Cortex of kidney (tissue), 1 donor: ENCODE data around the gene SLCO2A1.
"Not testable (repeated sequence)": the region's sequence is repeated elsewhere in the genome, so short reads cannot be mapped to it uniquely, and the experiment has no call there.

Experiments
- DNase-seq: peaks from one replicate; lab custom pipeline; 2025; lab: John Stamatoyannopoulos, UW

The SLCO2A1 gene

GRCh38 chr3:134029734-134030378, at the start of gene SLCO2A1:
SLCO2A1 (minus strand) TSS chr3:134029925; CDS start chr3:134029802, 123 bp downstream.
- no peak for DNase-seq

- DNase-seq: no peak
Observed at GRCh38 chr3:134079111-134079547, 49.4 kb upstream of the SLCO2A1 start.

GRCh38 chr3:134078169-134078831, 48.6 kb upstream of the SLCO2A1 start:
- DNase-seq: no peak

- no peak for DNase-seq
Observed at GRCh38 chr3:134077649-134078161, 48.0 kb upstream of the SLCO2A1 start.

- DNase-seq: no peak
Observed at GRCh38 chr3:134076851-134077250, 47.1 kb upstream of the SLCO2A1 start.

- no peak for DNase-seq
Observed at GRCh38 chr3:134075846-134076245, 46.1 kb upstream of the SLCO2A1 start.

- DNase-seq: no peak
Observed at GRCh38 chr3:134075568-134075825, 45.8 kb upstream of the SLCO2A1 start.

GRCh38 chr3:134074790-134075567, 45.3 kb upstream of the SLCO2A1 start:
- no peak for DNase-seq

GRCh38 chr3:134074001-134074789, 44.5 kb upstream of the SLCO2A1 start:
- no peak for DNase-seq

- no peak for DNase-seq
Observed at GRCh38 chr3:134073583-134073945, 43.8 kb upstream of the SLCO2A1 start.

GRCh38 chr3:134072881-134073582, 43.3 kb upstream of the SLCO2A1 start:
- DNase-seq: no peak

- DNase-seq: not testable (repeated sequence)
Observed at GRCh38 chr3:134070281-134070680, 40.6 kb upstream of the SLCO2A1 start.

GRCh38 chr3:134068429-134068828, 38.7 kb upstream of the SLCO2A1 start:
- DNase-seq: no peak

GRCh38 chr3:134067531-134068161, 37.9 kb upstream of the SLCO2A1 start:
- no peak for DNase-seq

GRCh38 chr3:134066651-134067530, 37.2 kb upstream of the SLCO2A1 start:
- DNase-seq: no peak

- DNase-seq: no peak
Observed at GRCh38 chr3:134066158-134066541, 36.4 kb upstream of the SLCO2A1 start.

GRCh38 chr3:134065252-134066157, 35.8 kb upstream of the SLCO2A1 start:
- no peak for DNase-seq

- DNase-seq: no peak
Observed at GRCh38 chr3:134064081-134064480, 34.4 kb upstream of the SLCO2A1 start.

GRCh38 chr3:134061401-134061800, 31.7 kb upstream of the SLCO2A1 start:
- DNase-seq: no peak
